ENCODE results near the gene WDR62. TPM values are rescaled to one million over a fixed set of nuclear protein-coding genes. Genes with fewer than 3 reads are reported as not detected.
A peak's percentile ranks its signal among the peaks of the same experiment; 100 is the strongest.

The WDR62 gene
- total RNA-seq, 4 donors from 2014 or later, result 2.4 to 5.8 TPM; not detected in 2

GRCh38 chr19:36028313-36029041 lies 26.2 kb upstream of the WDR62 start:
- no peak for DNase-seq
- H3K4me3 ChIP-seq, result no peak overlapping the region
- no peaks in the 10 kb centered on the region for H3K4me1 ChIP-seq
- H3K27ac ChIP-seq, result peak overlapping the region in 1 of 2 donors; percentile 14
- H3K9me3 ChIP-seq, result no peaks in the 10 kb centered on the region
- no peaks in the 10 kb centered on the region for H3K36me3 ChIP-seq
- intact Hi-C loops (cut with DNase I; ENCODE audit: low total_unique reads), result no loop called here
- no peaks in the 10 kb centered on the region for H3K27me3 ChIP-seq
- TF ChIP-seq POLR2A (IDR thresholded peaks at IDR 0.05) (no peak), CTCF (IDR thresholded peaks at IDR 0.05) (no peak)

- no peak overlapping the region for H3K27ac ChIP-seq
Measured at GRCh38 chr19:36030264-36031148, 24.2 kb upstream of the WDR62 start.

GRCh38 chr19:36031308-36031707 lies 23.4 kb upstream of the WDR62 start:
- intact Hi-C loops (cut with DNase I; ENCODE audit: low total_unique reads), result no loop called here
- H3K4me3 ChIP-seq, result no peak overlapping the region
- H3K27ac ChIP-seq, result peak overlapping the region in 1 of 2 donors; percentile 89
- no peak for DNase-seq
- no peak for TF ChIP-seq POLR2A (IDR thresholded peaks at IDR 0.05)
- no peak for TF ChIP-seq CTCF (IDR thresholded peaks at IDR 0.05)
- no peaks in the 10 kb centered on the region for H3K27me3 ChIP-seq
- H3K9me3 ChIP-seq, result no peaks in the 10 kb centered on the region
- H3K4me1 ChIP-seq, result no peaks in the 10 kb centered on the region
- no peaks in the 10 kb centered on the region for H3K36me3 ChIP-seq

More at GRCh38 chr19:36030264-36031148, 24.2 kb upstream of the WDR62 start:
- TF ChIP-seq POLR2A (IDR thresholded peaks at IDR 0.05) (no peak), CTCF (IDR thresholded peaks at IDR 0.05) (no peak)
- intact Hi-C loops (cut with DNase I; ENCODE audit: low total_unique reads), result no loop called here
- Histone ChIP-seq H3K9me3 (no peaks in the 10 kb centered on the region), H3K27me3 (no peaks in the 10 kb centered on the region), H3K36me3 (no peaks in the 10 kb centered on the region), H3K4me1 (no peaks in the 10 kb centered on the region), H3K4me3 (no peak overlapping the region)
- no peak for DNase-seq

GRCh38 chr19:36032251-36033104 lies 22.2 kb upstream of the WDR62 start, which contains the start of gene CLIP3:
Gene CLIP3, minus strand, starts transcription at chr19:36032873. Its CDS starts 516 bp downstream, at chr19:36032357.
- peak; percentile 81 to 87 for DNase-seq
- Histone ChIP-seq H3K27ac (peak within 1 kb of the TSS; percentile 84 to 89), H3K4me3 (peak within 1 kb of the TSS; percentile 68 to 85), H3K4me1 (no peaks in the 10 kb centered on the region), H3K9me3 (no peaks in the 10 kb centered on the region), H3K36me3 (no peaks in the 10 kb centered on the region), H3K27me3 (no peaks in the 10 kb centered on the region)
- TF ChIP-seq CTCF (IDR thresholded peaks at IDR 0.05) (peak in 3 of 4 experiments; percentile 9 to 22 (median 22)), POLR2A (IDR thresholded peaks at IDR 0.05) (peak in 1 of 2 donors; percentile 36)
- intact Hi-C loops (cut with DNase I; ENCODE audit: low total_unique reads), result no loop called here
